ENCODE measurements around the gene DAP.

Gene DAP

DNA sequence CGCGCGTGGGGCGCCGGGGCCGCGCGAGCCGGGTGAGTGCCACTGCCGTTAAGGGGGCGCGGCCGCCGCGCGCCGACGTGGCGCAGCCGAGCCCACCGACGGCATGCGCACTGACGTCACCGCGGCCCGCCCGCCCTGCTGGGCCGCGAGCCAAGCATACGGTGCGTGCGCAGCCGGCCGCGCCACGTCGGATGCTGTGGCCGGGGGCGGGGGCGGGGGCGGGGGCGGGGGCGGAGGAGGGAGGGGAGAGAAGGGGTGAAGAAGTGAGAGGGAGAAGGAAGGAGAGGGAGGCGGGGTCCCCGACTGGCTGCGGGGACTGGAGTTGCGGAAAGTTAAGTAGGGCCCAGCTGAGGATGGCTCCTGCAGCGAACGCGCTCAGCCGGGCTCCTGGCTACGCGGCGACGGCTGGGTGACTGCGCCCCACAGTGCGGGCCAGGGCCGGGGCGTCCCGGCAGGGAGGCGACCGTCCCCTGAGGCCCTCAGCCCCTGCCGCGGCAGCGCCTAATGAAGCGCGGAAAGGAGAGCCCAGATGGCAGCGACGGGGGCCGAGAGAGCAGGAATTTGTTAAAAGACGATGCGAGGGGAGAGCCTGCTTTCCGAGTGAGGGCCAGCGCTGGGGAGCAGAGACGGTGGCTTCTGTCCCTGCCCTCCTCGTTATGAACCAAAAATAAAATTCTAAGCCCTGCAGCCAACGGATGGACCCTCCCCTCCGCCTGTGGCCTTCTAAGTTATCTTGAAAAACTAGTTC is at the start of gene DAP:
Gene DAP (minus strand): TSS at position 50 of the 748 bp plus-strand sequence. CDS start 166 bp downstream, outside the sequence.
- TF ChIP-seq, protein P1, sequence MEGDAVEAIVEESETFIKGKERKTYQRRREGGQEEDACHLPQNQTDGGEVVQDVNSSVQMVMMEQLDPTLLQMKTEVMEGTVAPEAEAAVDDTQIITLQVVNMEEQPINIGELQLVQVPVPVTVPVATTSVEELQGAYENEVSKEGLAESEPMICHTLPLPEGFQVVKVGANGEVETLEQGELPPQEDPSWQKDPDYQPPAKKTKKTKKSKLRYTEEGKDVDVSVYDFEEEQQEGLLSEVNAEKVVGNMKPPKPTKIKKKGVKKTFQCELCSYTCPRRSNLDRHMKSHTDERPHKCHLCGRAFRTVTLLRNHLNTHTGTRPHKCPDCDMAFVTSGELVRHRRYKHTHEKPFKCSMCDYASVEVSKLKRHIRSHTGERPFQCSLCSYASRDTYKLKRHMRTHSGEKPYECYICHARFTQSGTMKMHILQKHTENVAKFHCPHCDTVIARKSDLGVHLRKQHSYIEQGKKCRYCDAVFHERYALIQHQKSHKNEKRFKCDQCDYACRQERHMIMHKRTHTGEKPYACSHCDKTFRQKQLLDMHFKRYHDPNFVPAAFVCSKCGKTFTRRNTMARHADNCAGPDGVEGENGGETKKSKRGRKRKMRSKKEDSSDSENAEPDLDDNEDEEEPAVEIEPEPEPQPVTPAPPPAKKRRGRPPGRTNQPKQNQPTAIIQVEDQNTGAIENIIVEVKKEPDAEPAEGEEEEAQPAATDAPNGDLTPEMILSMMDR (IDR thresholded peaks at IDR 0.05; ENCODE audit: low read depth, low read length, missing control alignments) = no peak
- in situ Hi-C loops (cut with HindIII; ENCODE audit: low sequenced_read_pairs) = no loop called here
- DNase-seq (ENCODE audit: low read depth) = peak; percentile 45
- peak within 1 kb of the TSS; percentile 52 for H3K4me3 ChIP-seq (ENCODE audit: low read depth, low read length)

DNA sequence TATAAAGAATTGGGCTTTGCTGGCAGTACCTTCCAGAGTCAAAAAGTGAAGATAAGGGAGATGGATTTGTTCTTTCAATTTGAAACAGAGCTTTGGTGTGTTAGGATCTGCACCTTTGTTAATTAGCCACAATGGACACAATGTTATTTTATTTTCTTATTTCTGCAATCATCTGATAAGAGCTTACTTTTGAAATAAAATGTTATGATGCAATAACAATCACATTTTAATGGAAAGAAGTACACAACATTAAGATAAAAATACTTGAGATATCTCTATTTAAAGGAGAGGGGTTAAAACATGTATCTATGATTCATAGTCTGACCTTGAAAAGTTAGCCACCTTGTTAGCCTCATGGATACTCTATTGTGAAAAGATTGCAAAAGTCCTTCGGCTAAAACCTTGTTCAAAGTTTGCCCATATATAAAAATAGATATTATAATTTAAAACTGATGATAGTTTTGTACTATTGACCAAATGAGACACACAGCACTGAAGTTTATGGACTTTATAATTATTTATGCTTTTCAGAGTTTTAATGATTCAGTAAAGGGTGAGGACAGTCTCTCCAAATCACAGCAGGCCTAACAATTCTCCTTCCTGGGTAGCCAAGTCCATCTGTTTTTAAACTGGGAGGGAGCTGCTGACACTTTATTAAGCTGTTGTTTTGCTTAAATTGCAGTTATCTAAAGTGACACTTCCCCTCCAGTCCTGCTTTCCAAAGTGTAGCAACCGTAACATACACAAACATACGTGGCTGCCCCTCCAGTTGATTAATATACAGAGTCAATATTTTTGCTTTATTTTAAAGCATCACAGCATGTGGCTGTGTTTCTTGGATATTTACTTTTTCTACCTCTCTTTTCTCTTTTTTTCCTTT is 47.6 kb upstream of the DAP start:
- H3K4me3 ChIP-seq (ENCODE audit: low read depth, low read length) = no peak overlapping the region
- no peak for DNase-seq (ENCODE audit: low read depth)
- in situ Hi-C loops (cut with HindIII; ENCODE audit: low sequenced_read_pairs) = no loop called here
- TF ChIP-seq, protein P1 (IDR thresholded peaks at IDR 0.05; ENCODE audit: low read depth, low read length, missing control alignments) = no peak

- DNase-seq (ENCODE audit: low read depth) = no peak
- TF ChIP-seq, protein P1 (IDR thresholded peaks at IDR 0.05; ENCODE audit: low read depth, low read length, missing control alignments) = peak; percentile 9
- in situ Hi-C loops (cut with HindIII; ENCODE audit: low sequenced_read_pairs) = no loop called here
- no peak overlapping the region for H3K4me3 ChIP-seq (ENCODE audit: low read depth, low read length)
Measured at GRCh38 chr5:10801931-10802666, 41.1 kb upstream of the DAP start.

GRCh38 chr5:10800852-10801251 is 39.8 kb upstream of the DAP start:
- DNase-seq (ENCODE audit: low read depth) = no peak
- in situ Hi-C loops (cut with HindIII; ENCODE audit: low sequenced_read_pairs) = no loop called here
- no peak overlapping the region for H3K4me3 ChIP-seq (ENCODE audit: low read depth, low read length)
- TF ChIP-seq, protein P1 (IDR thresholded peaks at IDR 0.05; ENCODE audit: low read depth, low read length, missing control alignments) = no peak

- no peak overlapping the region for H3K4me3 ChIP-seq (ENCODE audit: low read depth, low read length)
- TF ChIP-seq, protein P1 (IDR thresholded peaks at IDR 0.05; ENCODE audit: low read depth, low read length, missing control alignments) = no peak
- in situ Hi-C loops (cut with HindIII; ENCODE audit: low sequenced_read_pairs) = no loop called here
- DNase-seq (ENCODE audit: low read depth) = no peak
Measured at GRCh38 chr5:10797261-10797660, 36.2 kb upstream of the DAP start.

DNA sequence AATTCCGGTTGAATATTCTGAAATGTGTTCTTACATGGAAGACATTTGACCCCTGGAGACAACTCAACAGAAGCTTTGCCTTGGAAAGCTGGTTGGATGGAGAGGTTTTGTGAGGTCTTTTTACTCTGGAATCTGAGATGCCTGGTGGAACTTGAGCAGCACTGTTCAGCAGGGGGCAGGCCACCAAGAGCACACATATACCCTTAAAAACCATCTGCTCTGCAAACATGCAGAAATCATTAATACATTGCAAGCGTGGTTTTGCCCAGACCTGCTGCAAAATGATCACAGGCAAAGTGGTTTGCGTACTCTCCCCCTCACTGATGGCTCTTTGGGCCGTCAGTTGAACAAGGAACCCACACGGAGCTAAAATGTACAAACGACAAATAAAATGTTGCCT is 32.8 kb upstream of the DAP start:
- no peak for DNase-seq (ENCODE audit: low read depth)
- no peak overlapping the region for H3K4me3 ChIP-seq (ENCODE audit: low read depth, low read length)
- TF ChIP-seq, protein P1 (IDR thresholded peaks at IDR 0.05; ENCODE audit: low read depth, low read length, missing control alignments) = no peak
- in situ Hi-C loops (cut with HindIII; ENCODE audit: low sequenced_read_pairs) = no loop called here
